GM10266 (cell line): ENCODE measurements around the gene VCP.

Experiments used
- DNase-seq: peaks from one replicate; pipeline ENCODE4 v3.0.0; 2012; ENCODE audit errors: extremely low spot score
- TF ChIP-seq, protein P1 (sequence below): IDR thresholded peaks from 2 replicates; pipeline ENCODE4 v1.5.1; 2012; ENCODE audit warnings: mild to moderate bottlenecking, low read depth; ENCODE audit not compliant: control insufficient read depth, insufficient read depth; ENCODE audit errors: missing control alignments

VCP gene

DNA sequence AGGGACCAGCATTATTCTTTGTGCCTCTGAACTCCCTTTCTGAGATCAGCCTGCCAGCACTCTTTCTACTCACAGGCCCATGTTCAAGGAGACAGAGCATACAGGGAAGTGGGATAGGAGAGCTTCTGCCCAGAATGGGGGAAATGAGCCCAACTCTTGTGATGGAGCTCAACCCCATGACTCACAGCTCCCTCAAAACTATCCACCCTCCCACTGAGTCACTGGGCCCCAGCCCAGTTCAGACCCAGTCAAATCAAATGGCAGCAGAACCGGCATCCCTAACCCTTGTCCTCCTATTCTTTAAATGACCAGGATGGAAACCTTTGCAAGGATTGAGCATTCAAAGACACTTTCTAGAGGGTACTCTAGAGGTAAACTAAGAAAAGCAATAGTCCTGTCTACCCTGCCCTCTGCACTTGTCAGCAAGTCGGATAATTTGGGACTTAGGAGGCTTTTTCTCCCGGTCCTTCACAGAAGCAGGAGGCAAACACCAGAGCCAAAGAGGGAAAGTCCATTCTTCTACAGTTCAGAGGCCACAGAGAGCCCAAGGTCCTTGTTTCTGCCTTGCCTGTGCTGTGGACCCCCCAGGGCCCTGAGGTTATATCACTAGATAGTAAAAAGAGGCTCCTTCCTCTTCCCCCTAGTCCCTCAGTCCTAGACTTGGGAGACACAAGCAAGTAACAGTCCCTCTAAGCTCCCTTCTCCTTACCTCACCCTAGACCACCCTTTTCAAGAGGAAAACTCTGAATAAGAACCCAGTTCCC, 40.0 kb upstream of the VCP start:
- no peak for DNase-seq
- TF ChIP-seq, protein P1, sequence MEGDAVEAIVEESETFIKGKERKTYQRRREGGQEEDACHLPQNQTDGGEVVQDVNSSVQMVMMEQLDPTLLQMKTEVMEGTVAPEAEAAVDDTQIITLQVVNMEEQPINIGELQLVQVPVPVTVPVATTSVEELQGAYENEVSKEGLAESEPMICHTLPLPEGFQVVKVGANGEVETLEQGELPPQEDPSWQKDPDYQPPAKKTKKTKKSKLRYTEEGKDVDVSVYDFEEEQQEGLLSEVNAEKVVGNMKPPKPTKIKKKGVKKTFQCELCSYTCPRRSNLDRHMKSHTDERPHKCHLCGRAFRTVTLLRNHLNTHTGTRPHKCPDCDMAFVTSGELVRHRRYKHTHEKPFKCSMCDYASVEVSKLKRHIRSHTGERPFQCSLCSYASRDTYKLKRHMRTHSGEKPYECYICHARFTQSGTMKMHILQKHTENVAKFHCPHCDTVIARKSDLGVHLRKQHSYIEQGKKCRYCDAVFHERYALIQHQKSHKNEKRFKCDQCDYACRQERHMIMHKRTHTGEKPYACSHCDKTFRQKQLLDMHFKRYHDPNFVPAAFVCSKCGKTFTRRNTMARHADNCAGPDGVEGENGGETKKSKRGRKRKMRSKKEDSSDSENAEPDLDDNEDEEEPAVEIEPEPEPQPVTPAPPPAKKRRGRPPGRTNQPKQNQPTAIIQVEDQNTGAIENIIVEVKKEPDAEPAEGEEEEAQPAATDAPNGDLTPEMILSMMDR = no peak

DNA sequence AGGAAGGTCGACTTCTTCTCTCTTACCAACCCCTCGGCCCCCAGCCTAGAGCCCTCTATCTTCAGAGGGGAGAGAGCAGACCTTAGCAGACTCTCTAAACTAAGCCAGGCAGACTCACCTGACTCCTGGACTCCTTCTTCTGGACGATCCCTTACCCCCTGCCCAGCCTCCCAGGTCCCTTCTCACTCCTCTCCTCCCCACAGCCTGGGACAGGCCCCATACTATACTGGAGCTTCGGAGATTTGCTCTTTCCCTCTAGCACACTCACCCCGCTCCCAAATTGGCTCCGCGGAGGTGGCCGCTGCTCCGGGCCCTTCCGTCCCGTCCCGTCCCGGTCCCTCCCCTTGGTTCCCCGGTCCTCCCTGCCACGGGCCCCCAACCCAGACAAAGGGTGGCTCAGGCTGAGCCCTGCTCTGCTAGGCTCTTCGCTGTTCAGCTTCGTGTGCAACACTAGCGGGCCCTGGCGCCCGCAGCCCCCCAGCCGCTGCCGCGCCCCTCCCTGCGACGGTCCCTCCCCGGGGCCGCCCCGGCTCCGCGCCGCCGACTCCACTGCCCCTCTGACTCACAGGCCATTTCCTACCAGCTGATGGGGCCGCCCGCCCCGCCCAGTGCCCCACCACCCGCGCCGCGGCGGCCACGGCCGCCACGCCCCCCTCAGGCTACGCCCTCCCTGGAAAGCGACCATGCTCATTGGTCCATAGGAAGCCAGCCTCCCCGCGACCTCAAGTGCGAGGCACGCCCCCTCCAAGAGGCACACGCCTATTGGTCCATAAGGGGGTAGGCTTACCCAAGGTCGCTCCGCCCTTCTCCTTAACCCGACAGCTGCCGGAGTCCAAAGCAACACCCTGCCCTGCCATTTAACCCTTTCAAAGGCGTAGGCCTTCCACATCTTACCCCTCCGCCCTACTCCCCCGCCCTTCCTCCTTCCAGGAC, 38.8 kb upstream of the VCP start:
- peak; percentile 97 for DNase-seq
- TF ChIP-seq, protein P1 = no peak

DNA sequence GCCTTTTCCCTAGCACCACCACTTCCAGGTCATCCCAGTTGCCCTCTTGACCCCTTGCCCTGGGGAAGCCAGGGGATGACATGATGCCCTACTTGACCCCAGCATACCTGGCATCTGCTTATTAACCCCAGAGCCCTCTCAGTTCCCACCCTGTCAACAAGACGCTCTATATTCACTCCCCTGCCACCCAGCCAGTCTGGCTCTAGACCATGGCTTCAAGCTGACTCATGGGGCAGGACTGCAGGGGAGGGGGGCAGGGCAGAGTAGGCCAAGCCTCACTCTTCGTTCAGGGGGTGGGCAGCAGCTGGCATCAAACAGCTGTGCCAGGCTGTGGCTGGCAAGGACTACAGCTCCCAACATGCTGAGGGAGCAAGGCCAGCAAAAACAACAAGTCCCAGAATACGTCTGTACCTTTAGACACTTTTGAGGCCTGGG, 37.9 kb upstream of the VCP start:
- TF ChIP-seq, protein P1 = no peak
- no peak for DNase-seq

DNA sequence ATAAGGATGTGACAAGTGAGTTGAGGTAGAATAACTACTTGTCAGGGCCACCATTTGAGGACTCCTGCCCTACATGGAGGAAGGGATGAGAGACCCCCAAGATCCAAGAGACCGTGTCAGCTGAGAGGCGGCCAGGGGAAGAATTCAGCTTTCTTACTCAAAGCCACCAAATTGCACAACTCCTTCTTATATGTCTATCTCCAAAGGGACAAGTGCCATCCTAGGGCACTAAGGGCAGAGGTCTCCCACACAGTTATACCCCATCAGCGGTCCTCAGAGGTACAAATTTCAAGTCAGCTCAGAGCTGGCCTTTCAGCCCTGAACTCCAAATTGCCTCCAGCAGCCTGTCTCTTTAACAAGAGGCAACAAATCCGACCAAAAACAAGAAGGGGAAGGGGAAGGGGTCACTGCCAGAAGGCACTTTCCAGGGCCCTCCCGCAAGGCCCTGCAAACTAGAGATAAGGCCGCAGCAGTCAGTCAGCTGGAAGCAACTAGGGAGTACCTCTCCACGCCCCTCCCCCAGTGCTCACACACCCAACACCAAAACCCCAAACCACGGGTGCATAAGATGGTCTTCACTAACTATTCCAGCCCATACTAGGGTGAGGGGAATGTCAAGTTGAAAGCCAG, 36.6 kb upstream of the VCP start:
- TF ChIP-seq, protein P1 = no peak
- DNase-seq = no peak

DNA sequence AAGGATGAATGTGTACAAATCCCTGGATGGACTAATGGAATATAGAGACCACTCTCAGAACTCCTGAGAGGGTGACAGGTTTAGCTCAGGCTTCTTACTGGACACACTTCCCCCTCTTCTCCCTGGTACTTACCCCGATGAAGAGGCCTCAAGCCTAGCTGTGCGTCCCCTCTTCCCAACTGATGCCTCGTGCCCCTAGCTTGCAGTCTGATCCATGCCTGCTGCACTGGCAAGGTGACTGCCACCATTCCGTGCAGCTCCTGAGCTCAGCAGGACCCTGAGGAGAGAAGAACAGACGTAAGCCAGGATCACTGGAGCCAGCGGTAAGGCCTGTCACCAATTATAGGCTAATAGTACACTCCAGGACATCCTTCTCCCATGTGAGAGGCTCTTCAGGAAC, 36.0 kb upstream of the VCP start:
- TF ChIP-seq, protein P1 = no peak
- DNase-seq = peak; percentile 8

DNA sequence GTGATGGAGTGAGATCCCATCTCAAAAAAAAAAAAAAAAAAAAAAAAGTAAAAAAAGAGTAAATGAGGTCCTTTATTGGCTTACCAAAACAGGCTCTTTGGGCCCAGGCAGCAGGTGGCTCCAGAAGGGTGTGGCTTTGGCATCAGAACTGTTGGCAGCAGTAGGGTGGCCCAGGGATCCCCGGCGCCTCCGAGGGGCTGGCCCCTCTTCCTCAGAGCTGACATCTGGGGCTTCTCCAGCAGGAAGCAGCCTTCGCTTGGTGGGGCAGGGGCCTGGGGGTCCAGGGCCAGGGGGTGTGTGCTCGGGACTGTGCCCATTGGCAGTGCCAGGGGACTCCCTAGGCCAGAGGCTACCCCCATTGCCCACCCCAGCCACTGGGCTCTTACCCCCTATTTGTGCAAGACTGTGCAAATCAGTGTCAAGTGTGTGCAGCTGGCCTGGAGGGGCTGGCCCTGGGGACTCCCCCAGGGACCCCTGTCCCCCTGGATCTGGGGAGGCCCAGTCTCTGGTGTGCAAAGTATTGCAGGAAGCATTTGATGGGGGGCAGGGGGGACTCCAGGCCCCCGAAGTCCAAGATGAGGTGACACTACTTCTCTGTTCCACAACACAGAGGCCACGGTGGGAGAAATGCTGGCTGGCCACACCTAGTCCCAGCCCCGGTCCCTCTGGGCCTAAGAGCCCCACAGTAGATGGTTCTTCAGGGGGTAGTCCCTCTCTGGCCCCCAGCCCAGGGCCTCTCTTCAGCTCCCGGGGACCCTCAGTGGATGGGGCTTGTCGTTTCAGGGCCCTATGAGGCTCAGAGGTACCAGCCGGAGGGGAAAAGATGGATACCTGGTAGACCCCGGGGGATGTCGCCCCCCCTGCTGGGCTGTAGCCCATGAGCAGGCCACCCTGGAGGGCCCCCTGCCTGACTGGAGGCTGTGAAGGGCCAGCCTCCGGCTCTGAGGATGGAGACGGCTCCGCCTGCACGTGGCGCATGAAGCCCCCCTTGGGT, 35.2 kb upstream of the VCP start:
- TF ChIP-seq, protein P1 = no peak
- DNase-seq = peak; percentile 2
